ENCODE data around the gene APBB1IP.

The APBB1IP gene

DNA sequence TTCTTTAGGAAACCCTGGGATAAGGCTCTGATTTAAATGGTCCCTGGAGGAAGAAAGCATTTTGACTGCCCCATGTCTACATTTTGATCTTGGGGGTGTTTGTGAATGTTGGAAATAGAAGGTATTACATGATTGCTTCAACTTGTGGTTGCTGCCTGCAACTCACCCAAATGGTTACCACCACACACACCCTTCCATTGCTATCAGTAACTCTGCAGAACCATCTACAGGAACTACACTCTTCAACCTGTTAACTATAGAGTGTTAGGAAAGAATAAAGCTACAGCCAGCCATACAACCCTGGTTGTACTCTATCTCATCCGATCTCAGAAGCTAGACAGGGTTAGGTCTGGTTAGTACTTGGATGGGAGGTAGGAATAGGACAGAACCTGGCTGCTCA, 71.2 kb downstream of the APBB1IP start:
- no peak for DNase-seq

DNA sequence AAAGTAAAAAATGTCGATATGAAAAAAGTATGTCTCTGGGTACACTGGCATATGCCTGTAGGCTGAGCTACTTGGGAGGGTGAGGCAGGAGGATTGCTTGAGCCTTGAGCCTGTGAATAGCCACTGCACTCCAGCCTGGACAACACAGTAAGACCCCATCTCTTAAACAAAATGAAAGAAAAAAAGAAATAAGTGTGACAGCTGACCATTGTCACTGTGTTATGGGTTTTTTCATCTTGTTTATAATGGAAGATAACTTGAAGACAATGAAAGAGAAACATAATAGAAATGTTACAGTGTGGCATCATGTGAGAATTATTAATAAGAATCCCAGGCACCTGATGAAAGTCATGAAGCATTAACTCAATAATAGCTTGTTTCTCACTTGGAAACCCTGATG, 75.0 kb downstream of the APBB1IP start:
- no peak for DNase-seq

DNA sequence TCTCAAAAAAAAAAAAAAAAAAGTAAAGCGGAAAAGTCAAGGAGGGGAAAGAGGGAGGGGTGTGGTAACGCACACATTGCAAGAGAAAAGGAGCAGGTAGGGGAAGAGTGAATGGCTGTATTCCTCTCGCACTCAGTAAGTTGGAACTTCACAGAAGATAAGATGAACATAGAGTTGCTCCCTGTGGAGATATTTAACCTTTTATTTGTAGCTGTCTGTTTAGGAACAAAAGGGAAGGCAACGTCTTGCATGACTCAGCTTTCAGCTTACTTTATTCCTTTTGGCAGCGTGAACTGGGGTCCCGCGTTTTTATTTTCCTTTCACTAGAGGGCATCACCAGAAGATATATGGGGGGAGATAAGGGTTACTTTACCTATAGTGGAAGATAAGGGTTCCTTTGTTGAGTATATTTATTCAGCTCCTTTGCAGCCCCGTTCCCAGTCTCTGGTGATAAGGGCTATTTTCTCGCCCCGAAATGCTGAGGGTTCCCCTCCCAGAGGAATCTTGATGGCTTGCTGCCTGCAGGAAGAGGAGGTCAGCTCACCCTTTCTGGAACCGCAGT, 78.5 kb downstream of the APBB1IP start:
- no peak for DNase-seq

DNA sequence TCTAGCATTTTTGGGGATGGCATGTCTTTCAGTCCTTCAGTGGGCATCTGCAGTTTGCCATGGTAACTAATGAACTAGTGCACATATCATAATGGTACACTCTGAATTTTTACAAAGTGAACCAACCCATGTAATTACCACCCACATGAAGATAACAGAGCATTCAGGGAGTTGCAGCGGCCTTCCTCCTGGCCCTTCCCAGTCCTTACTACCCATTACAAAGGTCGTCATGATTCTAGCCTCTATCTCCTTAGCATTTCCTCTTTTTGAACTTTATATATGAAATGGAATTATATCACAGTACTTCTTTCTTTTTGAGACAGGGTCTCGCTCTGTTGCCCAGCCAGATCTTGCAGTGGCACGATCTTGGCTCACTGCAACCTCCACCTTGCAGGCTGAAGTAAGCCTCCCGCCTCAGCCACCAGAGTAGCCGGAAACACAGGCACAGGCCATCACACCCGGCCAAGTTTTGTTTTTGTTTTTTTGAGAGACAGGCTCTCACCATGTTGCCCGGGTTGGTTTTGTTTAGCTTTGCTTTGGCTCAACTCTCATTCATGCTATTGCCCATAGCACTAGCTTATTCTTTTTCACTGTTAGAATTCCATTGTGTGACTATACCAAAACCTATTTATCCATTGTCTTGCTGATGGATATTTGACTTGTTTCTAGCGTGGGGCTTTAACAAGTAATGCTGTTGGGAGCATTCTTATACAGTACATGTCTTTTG, 79.2 kb downstream of the APBB1IP start:
- no peak for DNase-seq

DNA sequence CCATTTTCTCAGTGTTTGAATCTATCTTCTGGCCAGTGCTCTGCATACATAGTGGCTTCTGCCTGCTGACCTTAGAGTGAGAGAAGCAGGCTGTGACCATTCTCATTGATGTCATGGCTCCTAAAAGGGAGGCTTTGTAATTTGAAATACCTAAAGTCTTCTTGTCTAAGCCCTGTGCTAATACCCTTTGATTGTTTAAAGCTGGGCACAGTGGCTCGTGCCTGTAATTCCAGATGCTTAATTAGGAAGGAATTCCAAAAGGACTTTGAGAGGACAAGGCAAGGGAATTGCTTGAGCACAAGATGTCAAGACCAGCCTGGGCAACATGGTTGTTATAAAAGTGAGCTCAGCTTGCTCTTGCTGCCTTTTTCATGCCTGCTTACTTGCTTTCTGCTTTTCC, 81.7 kb downstream of the APBB1IP start:
- no peak for DNase-seq

DNA sequence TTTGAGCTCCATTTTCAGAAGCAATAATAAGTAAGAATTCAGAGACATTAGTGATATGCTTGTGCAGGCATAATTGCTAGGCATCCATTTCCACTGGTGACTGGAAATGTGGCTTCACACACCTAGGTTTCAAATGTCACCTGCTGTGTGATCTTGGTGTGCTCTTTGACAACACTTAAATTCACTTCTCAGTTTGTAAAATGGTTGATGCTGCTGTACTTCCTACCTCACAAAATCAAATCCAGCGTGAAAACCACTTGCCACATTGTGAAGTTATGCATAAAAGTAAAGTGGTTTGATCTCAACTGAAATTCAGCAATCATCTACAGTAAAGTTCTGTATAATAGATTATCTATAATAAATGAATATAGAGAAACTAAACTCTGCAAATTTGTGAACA, 82.4 kb downstream of the APBB1IP start:
- DNase-seq: no peak

DNA sequence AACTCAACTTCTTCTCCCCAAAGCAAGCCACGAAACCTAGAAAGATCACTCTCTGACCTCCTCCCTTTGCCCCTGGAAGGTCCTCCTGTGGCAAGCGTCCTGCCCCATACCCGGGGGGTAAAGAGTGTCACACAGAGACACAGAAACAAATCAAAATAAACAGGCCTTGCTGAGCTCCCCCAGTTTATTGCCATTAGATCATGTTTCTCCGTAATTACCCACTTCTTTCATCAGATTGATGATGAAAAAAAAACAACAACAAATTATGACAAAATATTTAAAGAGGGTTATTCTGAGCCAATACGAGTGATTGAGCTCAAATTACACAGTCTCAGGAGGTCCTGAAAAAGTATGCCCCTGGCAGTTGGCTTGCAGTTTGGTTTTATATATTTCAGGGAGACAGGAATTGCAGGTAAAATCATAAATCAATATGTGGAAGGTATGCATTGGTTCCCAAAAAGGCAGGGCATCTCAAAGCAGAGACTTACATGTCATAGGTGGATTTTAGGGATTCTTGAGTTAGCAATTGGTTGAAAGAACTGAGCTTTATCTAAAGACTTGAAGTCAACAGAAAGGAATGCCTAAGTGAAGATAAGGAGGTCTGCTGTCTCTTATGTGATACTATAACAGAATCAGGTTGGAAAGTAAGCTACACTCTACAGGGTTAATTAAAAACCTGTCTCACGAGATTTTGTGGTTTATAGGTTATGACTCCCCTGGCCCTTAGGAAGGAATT, 86.2 kb downstream of the APBB1IP start:
- DNase-seq: no peak

DNA sequence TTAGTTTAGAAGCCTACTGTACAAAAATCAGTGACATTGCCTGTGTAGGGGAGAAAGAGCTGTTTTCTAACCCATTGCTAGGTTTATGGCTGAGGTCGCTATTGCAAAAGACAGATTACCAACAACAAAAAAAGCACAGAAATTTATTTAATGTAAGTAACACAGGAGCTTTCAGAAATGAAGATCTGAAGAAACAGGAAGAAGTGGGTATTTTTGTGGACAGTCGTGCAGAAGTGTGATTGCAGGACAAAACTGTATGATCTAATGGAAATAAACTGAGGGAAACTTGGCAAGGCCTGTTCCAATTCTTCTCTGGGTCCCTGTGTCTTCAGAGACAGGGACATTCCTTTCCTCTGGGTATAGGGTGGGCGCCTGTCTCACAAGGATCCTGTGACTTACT, 87.4 kb downstream of the APBB1IP start:
- DNase-seq: no peak

DNA sequence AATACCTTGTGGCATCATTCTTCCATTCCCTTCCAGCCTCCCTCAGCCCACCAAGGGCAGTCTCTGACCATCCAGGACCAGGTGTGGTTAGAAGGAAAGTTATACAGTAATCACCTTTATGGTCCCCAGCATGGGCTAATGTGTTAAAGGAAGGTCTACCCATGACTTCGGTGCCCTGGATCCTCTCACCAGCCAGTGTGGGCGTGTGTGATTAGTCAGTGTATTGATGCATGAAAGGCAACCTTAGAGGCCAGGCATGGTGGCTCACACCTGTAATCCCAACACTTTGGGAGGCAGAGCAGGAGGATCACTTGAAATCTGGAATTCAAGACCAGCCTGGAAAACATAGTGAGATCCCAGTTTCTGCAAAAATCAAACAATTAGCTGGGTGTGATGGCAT, 88.9 kb downstream of the APBB1IP start:
- DNase-seq: no peak

DNA sequence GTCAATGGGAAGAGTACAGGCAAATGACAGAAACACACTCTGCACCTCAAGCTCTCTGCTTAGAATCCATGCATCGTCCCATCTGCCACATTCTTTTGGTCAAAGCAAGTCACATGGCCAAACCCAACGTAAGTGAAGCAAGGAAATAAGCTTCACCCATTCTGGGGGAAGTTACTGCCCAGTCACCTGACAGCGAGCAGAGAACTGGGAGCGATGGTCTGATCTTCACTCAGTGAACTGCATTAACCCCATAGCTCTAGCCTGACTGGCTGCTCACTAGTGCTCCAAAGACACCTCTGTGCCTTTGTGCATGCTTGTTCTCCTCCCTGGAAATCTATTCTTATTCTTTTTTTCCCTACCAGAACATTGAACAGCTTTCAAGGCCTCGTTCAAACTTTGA, 89.9 kb downstream of the APBB1IP start:
- no peak for DNase-seq

DNA sequence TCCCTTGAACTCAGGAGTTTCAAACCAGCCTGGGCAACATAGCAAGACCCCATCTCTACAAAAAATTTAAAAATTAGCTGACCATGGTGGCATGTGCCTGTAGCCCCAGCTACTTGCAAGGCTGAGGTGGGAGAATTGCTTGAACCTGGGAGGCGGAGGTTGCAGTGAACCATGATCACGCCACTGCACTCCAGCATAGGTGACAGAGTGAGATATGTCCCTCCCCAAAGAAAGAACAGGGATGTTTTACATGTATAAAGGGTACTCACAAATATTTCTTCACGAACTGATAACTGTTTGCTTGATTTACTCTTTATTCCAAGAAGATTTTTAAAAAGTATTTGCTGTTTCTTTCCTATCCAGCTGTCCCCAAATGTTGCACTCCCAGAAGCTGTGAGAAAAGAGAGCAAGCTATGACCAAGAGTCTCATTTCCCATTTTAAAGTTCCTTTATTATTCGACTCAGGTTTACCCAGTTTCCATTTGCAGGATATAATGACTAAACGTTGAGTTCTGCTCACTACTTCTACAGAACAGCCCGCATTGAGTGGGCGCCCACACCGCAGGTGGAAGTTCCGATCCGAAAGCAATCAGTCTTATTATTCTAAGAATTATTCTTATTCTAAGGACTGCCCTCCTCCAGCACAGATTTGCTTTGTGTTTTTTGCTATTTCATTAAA, 90.7 kb downstream of the APBB1IP start:
- DNase-seq: no peak

DNA sequence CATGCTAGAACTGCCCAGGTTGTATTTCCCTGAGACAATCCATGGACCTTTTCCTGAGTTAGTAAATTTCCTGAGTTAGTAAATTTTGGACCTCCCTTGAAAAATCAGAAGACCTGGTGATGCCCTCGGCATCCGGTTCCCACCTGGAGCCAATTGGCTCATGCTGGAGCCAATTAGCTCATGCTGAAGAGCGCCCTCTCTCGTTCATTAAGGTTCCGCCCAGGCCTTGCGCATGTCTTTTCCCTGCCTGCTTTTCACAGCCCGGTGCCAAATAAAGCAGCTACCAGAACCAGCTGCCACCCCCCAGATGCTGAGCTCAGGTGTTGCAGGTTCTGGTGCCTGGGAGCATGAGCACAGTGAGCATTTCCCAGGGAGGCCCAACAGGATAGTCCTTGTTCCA, 96.2 kb downstream of the APBB1IP start:
- no peak for DNase-seq

DNA sequence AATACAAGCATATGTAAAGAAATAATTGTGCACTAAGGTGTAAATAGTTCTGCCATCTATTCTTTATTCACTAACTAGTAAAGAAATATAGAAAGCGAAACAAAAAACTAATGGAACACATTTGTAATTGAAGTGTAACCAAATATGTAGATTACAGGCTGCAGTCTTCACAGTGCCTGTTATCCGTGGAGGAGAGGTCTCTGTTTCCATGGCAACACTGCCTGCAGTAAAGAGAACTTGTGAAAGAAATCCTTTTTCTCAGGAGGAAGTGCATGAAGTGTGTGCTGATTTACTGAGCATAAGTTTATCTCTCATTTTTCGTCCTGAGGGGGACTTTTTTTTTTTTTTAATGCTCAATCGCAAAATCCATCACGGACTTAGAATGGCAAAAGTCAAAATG, 102.5 kb downstream of the APBB1IP start:
- DNase-seq: no peak

DNA sequence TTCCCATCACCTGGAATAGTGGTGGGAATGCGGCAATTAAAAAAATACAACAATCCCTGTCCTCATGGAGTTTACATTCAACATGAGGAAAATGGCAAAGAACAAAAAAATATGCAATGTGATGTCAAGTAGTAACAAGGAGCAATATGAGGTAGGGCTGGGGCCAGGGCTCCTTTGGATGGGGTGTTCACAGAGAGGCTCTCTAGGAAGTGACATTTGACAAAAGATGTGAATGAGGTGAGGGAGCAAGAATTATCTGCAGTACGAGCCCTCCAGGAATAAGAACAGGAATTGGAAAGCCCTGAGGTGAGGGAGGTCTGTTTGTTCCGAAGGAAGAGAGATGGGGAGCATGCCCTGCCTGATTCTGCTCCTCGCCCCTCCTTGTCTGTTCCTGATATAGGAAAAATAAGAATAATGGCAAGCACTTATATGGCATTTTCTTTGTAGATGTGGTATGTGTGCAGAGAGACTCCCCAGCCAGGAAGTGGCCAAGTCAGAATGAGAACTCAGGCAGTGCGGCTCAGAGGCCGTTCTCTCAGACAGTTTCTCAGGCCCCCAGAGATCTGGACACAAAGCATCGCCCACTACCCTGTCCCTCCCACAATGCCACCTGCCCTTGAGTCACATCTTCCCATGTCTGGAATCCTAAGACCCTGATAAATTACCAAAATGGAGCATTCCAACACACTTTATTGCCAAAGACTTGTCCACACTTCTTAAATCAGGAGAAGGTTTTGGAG, 105.6 kb downstream of the APBB1IP start:
- no peak for DNase-seq

DNA sequence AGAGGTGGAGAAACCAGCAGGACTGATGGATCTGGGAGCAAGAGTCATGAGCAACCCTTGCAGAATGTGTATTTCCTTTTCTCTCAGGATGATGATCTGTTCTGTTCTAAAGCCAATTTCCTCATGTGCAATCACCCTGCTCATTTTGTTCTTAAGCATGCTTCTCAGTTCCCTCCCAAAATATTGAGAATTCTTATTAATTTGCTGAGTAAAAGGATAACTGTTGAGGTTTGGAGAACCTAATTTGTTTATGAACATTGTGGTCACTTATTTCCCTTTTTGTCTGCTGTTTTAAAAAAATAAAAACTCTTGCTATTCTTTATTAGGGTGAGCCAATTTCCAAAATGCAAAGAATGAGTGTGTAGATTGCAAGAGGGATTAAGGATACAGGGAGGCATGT, 106.8 kb downstream of the APBB1IP start:
- no peak for DNase-seq

DNA sequence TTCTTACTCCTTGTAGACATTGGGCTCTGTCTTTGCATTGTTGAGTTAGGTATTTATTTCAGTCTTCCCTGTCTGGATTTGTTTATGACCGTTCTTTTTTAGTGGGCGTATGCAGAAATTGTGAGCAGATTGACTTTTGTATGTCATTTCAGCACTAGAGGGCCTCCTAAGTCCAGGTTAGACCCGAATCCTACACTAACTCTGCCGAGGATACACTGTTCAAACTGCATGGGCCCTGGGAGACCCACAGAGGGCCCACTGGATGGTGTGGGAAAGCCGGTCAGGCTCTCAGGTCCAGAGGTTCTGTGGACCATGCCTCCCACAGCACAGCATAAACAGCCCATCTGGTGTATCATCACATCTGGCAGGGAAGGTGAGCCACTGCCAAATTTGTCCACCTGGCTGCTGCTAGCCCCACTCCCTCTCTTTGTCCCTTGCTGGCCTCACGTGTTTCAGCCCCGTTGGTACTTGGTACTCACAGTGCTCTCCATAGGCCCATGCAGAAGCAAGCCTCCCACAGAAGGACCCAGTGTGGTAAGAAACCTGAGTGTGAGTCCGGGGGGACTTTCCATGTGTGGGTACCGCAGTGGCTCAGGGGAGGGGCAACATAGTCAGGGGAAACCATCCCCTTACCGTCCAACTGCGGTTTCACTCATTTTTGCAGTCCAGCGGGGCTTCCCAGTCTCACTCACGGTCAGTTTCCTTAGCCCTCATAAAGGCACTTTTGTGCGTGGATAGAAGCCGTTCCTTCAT, 112.8 kb downstream of the APBB1IP start:
- peak in 1 of 2 experiments; percentile 22 for DNase-seq

DNA sequence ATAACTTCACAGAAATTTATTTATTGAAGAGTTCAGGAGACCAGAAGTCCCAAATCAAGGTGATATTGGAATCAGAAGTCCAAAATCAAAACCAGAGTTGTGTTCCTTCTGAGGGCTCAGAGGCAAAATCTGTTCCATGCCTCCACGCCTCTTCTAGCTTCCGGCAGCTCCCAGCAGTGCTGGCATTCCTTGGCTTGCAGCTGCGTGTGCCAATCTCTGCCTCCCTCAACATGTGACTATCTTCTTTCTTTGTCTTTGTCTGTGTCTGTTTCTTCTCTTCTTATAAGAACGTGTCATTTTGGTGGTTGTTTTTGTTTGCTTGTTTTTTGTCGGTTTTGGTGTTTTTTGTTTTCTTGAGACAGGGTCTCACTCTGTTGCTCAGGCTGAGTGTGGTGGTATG, 116.1 kb downstream of the APBB1IP start:
- DNase-seq: no peak

DNA sequence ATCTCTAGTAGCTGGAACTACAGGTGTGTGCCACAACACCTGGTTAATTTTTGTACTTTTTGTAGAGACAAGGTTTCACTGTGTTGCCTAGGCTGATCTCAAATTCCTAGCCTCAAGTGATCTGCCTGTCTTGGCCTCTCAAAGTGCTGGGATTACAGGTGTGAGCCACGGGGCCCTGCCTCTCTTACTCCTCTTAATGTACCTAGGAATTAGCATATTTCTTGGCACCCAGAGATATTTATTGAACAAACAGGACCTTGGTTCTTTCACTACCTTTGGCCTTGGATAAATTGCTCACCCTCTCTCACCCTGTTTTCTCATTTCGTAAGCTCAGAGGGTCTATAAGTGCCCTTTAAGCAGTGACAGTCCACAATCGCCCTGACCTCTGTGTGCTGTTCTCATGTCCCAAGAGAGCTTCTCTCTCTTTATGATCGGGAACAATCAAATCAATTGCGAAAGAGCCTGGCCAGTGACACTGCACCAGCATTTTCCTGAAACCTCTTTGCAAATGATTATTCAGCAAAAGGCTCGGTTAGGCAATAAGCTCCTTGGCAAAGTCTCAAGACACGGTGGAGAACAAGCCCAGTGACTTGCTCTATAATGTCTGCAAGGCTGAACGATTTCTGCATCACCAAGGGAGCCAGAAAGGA, 117.7 kb downstream of the APBB1IP start:
- no peak for DNase-seq

DNA sequence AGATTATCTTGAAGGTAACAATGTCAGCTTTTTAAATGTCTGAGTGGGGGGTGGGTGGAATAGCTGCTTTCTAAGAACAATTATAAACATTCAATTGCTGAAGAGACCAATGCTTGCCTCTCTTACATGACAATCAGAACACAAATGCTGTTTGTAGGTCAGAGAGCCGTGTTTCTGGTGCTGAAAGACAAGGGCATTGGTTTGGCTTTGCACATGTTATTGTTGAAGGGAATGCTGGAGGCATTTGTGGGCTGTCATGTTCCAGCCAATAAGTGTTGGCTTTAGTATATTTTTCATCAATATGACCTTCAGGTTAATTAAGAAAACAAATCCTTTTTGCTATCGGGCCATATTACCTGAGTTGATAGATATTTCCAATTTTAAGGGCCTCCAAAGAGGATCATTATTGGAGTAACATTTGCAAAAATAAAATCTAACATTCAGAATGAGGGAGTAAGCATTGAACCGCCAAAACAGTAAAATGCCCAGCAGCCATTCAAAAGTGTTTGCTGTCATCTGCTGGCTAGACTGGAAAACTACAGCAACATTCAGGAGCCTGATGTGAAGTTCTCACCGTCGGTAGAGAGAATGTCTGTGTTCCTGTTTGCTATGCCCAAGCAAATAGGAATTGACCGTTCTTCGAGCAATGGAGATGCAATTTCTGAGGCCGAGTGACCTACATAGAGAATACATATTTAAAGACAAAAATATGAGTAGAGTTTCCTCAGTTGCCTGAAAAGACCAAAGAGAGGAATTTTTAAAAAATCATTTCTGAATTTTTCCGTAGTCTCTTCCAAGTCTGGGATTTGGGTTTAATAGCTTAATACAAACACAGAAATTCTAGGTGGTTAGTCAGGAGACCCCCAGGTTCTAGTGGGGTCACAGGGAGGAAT, 118.9 kb downstream of the APBB1IP start:
- DNase-seq: peak; percentile 15 to 50

DNA sequence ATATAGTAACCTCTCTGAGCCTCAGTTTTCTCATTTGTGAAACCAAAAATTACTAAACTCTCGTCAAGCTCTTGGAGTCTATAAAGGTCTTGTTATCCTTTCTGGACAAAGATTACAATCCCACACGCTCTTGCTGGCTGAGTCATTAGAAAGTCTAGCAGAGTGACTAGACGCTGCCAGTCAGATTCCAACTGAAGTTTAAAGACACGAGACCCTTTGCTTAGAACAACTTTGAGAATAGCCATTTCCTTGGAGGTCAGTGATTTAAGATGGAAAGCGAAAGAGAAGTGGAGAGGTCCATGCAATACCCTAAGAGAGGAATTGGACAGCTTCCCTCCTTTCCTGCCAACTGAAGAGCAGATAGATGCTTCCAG, 119.5 kb downstream of the APBB1IP start:
- no peak for DNase-seq
